Hematopoietic multipotent progenitor cell treated with erythropoietin and hydrocortisone succinate and interleukin-3 and kit ligand, for 6 days (in vitro differentiated cells): Measurements from ENCODE around the gene RECQL.
A peak's percentile ranks its signal among the peaks of the same experiment; 100 is the strongest.

Experiments
- DNase-seq: peaks from one replicate; pipeline ENCODE4 v3.0.0-alpha.2; 2015

RECQL gene

GRCh38 chr12:21501258-21502163, at the start of gene RECQL, which contains the start of gene GOLT1B:
Gene RECQL, minus strand, starts transcription at chr12:21501635. Its CDS starts 2,065 bp downstream, at chr12:21499570.
Gene GOLT1B, plus strand, starts transcription at chr12:21501789. Its CDS starts 135 bp downstream, at chr12:21501924.
- DNase-seq: peak; percentile 99

DNA sequence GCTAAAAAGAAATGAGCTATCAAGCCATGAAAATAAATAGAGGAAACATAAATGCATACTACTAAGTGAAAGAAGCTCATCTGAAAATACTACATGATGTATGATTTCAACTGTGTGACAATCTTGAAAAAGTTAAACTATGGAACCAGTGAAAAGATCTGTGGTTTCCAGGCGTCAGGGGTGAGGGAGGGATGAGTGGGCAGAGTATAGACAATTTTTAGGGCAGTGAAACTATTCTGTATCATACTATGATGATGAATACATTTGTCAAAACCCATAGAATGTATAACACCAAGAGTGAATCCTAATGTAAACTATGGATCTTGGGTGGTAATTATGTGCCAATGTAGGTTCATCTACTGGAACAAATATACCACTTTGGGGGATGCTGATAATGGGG, 46.0 kb upstream of the RECQL start:
- no peak for DNase-seq

DNA sequence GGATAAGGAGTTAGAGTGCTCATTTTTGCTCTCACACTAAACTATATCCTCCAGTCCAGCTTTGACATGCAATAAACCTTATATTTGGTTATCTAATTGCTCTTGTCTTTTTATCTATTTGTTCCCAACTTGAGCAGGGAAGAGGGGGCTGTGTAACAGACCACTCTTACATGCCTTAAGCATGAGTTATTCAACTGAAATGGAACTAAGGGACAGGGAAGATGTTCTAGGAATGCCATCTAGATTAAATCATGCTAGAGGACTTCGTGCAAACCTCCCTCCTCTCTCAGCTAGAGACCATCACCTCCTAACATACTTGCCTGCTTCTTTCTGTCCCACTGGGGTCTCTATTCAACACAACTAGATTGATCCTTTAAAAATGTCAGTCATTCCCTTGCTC, 45.3 kb upstream of the RECQL start:
- no peak for DNase-seq

DNA sequence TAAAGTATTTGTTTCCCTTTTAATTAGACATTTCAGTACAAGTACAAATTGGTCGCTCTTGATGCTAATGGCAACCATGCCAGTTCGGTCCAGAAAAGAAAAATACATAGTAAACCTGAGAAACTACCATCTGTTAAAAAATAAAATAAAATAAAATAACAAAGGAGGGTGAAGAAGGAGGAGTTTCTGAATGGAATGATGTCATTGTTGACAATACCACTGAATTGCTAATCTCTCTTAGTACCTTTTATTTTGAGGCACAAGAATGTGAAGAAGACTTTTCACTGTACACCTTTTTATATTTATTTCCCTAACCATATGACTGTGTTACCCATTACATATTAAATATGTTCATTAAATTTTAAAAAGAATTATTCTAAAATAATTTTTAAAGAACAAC, 44.1 kb upstream of the RECQL start:
- DNase-seq: no peak

- peak; percentile 41 for DNase-seq
These were observed 41.7 kb upstream of the RECQL start for GRCh38 chr12:21543151-21543550.

GRCh38 chr12:21542403-21542802, 41.0 kb upstream of the RECQL start:
- peak; percentile 13 for DNase-seq

- no peak for DNase-seq
These were observed 40.3 kb upstream of the RECQL start for GRCh38 chr12:21541773-21542172.

GRCh38 chr12:21539797-21540196, 38.4 kb upstream of the RECQL start:
- no peak for DNase-seq

DNA sequence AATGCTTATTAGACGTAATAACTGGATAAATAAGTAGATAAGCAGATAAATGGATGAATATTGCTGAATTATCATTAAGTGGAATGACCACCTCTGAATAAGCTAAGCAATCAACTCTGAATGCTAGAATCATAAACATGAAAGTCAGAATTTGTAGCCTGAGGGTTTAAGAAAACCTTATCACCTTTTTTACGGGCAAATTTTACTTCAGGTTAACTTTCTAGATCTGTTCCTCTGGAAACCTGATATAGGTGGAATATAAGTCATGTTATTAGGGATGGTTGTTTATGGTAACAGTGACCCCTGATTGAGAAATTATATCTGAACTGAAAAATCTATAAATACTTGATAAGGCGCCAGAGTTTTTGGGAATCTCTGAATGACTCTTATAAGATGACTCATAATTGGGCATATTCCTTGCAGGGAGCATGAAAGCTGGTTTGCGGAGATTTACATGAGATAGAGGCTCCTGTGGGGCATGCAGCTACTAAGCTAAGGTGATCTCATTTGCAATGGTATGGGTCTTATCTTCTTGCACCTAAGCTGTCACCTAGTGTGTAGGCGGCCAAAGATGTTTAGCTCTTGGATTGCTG, 36.7 kb upstream of the RECQL start:
- DNase-seq: no peak

GRCh38 chr12:21529456-21529855, 28.0 kb upstream of the RECQL start:
- DNase-seq: no peak

GRCh38 chr12:21528953-21529352, 27.5 kb upstream of the RECQL start:
- no peak for DNase-seq

DNA sequence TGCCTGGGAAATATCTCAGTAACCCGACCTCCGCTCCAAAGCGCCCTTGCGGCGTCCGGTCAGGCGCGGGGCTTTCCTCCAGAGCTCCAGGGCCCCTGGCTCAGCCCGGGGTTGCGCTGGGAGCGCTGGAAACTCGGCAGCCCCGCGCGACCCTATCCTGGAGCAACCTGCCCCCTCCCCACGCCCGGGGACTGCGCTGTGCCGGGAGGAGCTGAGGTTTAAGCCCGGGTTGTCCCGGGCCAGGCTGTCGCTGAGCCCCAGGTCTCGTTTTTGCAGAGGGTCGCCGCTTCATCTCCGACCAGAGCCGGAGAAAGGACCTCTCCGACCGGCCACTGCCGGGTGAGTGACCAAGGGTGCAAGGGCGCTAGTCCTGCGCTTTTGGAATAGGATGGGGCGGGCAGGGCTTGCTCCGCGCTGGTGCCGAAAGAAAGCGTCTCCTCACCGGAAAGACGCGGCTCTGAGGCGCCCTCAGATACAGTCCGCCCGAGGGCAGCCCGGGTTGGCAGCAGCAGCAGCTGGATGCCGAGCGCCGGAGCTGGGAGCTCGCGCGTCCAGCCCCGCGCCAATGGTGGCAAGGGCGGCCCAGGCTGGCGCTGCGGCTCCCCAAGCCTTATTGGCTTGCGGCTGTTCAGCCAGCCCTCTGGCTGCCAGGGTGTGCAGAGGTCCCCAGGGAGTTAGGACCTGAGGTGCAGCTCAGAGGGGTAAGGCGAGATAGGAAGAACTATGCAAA, 26.2 kb upstream of the RECQL start:
- peak; percentile 73 for DNase-seq

DNA sequence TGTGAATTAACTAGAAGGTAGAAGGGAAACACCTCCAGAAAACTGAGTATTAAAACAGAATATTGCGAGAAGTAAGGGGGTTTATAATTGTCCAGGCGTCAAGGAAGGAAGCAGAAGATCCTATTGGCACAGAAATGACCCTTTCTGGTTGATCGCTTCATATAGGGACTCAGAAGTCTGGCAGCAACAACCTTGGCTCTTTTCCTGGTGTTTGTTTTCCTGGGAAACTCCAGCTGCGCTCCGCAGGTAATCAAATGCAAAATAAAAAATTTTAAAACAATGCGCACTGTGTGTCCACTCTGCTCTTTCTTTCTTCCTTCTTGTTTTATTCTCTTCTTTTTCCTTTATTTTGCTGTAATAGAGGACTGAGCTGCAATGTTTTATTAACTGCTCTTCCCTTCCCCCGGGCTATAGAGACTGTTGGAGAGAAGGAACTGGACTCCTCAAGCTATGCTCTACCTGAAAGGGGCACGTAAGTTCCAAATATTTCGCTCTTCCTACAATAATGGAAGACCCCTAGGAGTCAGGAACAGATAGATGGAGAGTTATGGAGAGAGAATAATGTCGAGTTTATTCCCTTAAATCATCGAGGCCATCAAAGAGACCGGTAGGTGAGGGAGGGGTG, 25.4 kb upstream of the RECQL start:
- DNase-seq: no peak

- no peak for DNase-seq
These were observed 24.6 kb upstream of the RECQL start, which contains the start of gene SPX for GRCh38 chr12:21526053-21526452. Gene SPX, plus strand, starts transcription at chr12:21526296. Its CDS starts 177 bp downstream, at chr12:21526473.

DNA sequence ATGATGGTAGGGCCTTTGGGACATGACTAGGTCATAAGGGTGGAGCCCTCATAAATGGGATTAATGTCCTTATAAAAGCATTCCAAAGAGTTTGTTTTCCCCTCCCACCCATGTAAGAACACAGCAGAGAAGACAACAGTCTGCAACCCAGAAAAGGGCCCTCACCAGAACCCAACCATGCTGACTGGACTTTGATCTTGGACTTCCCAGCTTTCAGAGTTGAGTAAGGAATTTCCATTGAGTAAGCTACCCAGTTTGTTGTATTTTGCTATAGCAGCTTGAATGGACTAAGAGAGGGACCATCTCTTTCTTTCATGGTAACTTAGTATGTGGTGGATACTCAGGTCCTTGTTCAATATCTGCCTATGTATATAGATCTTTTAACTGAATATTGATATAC, 21.7 kb upstream of the RECQL start:
- DNase-seq: no peak

DNA sequence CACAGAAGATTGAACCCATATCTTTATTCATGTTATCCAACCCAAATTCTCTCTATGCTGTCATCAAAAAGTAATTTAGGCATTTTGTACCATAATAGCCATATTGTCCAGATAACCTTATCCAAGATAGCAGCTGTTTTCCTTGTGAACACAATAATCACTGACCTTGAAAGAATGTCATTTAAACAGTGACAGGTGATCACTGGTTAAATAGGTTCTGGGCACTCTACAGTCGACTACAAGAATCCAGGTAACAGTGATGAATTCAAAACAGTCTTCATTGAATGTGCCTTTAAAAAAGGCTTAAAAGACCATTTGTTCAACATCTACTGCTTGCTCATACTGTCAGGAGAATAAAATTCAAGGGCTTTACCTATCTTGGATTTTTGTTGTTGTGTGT, 20.1 kb upstream of the RECQL start:
- DNase-seq: no peak

DNA sequence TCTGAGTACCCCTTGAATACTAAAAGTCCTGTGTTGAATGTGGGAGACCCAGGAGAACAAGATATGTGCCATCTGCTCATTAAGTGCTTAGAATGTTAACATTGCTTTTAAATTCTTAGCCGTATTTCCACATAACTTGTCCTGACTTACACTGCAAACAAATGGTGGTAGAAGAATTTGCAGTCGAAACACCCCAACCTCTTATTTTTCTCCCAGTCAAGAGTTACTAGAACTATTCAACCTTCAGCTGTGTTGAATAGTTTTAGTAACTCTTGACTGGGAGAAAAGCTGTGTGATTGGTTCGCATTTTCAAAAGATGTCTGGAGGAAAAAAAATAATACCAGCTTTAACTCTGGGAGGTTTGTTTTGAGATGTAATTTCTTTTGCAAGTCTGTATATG, 17.0 kb upstream of the RECQL start:
- DNase-seq: no peak

DNA sequence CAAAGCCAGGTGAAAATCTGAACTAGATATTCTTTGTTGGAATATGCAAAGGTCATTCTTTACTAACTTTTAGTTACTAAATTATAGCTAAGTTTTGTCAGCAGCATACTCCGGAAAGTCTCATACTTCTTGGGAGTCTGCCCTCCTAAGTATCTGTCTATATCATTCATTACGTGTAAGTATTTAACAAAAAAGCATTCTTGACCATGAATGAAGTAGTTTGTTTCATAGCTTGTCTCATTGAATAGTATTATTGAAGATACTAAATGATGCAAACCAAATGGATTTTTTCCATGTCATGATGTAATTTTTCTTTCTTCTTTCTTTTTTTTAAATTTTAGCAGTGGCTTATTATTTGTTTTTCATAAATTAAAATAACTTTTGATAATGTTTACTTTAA, 14.8 kb upstream of the RECQL start:
- DNase-seq: no peak

- DNase-seq: no peak
These were observed 8.3 kb upstream of the RECQL start for GRCh38 chr12:21509768-21510167.

DNA sequence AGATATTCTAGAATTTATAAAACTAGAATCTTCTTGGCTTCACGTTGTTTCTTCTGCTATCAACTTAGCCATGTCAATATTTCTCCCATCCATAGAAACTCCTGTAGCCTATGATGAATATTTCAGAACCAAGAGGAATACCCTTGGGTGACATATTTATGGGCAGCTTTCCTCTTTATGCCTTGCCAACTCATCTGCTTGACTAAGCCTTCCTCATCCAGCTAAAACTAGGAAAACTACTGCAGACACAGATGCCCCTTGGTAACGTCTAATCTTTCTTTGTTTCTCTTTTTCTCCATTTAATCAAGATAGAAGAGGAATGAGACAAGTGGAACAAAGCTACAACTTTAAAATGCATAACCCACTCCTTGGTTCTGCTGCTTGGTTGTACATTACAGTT, 6.4 kb upstream of the RECQL start:
- no peak for DNase-seq

- DNase-seq: no peak
These were observed 4.5 kb upstream of the RECQL start for GRCh38 chr12:21505888-21506287.

DNA sequence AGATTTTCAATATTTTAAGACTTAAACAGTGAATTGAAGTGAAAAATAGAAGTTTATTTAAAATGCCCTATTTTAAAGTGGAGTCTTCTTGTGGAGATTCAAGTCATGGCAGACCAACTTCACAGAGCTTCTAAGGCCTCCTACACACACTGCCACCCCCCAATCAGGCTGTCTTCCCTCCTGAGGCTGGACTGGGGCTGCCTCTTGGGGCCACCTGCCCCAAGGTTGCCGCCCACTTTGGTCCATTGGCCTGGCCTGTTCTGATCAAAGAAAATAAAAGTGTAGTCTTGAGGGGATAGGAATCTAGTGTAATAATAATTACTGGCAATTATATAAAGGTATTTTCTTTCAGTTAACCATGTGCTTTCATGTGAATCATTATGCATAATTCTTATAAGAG, 1.4 kb upstream of the RECQL start:
- peak; percentile 16 for DNase-seq

DNA sequence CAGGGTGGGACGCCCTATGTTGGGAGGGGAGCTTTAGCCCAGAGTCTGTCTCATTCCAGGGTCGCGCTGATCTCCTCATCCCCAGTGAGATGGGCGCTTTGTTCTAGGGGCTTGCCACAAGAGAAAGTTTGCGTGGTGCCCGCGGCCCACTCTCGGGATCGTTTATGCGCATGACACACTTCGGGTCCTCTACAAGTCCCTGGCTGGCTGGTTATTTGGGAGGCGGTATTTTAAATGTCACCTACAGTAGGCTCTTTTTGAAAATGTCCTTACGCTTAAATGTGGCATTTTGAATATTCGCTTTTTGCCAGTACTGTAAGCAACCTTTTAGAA, 695 bp upstream of the RECQL start:
- DNase-seq: peak; percentile 63
